Measurements from ENCODE around the gene OR5H6. TPM values are rescaled to one million over a fixed set of nuclear protein-coding genes. Genes with fewer than 3 reads are reported as not detected.

The OR5H6 gene
- total RNA-seq, 2 experiments from 2014 or later = not detected

GRCh38 chr3:98290916-98291315 lies 26.9 kb downstream of the OR5H6 start:
- DNase-seq = no peak
- intact Hi-C loops (cut with micrococcal nuclease) = no loop called here
- Mint-ChIP-seq H3K36me3 (ENCODE audit: low read depth) (no peaks in the 10 kb centered on the region), H3K27me3 (peaks cover 5% of the 10 kb centered on the region), H3K27ac (no peak overlapping the region), H3K4me1 (ENCODE audit: low read depth) (no peaks in the 10 kb centered on the region), H3K4me3 (no peak overlapping the region), H3K9me3 (no peaks in the 10 kb centered on the region)
- ChIA-PET POLR2A (no interaction called here), CTCF (no interaction called here)
- no peak for TF ChIP-seq CTCF (IDR thresholded peaks at IDR 0.05)
- ATAC-seq = no peak

DNA sequence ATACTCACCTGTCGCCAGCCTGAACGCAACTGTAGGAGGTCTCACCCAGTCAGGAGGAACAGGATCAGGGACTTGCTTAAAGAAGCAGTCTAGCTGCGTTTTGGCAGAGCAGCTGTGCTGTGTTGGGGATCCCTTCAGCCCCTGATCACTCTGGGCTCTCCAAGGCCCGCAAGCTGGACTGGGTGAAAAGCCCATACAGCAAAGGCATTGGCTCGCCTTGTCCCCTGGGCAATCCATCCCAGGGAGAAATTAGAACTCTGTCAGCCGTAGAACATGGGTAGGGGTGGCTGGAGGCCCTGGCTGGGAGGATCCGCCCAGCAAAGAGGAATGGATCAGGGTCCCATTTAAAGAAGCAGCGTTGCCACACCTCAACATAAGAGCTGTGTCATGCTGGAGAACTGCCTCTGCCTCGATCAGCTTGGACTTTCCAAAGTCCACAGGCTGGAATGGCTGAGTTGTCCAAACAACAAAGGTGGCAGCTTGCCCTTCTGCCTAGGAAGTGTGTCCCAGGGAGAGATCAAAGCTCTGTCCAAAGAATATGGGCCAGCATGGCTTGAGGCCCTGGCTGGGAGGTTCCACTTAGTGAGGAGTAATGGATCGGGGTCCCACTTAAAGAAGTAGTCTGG lies 27.4 kb downstream of the OR5H6 start:
- H3K27ac Mint-ChIP-seq = no peak overlapping the region
- H3K4me3 Mint-ChIP-seq = no peak overlapping the region
- H3K4me1 Mint-ChIP-seq (ENCODE audit: low read depth) = no peaks in the 10 kb centered on the region
- DNase-seq (no peak), ATAC-seq (no peak)
- no peak for TF ChIP-seq CTCF (IDR thresholded peaks at IDR 0.05)
- ChIA-PET POLR2A (no interaction called here), CTCF (interaction anchor here (1.2 kb wide), 1 partner anchor 52 kb away, joined by 3 read pairs; no protein-coding TSS in a partner anchor)
- H3K27me3 Mint-ChIP-seq = peaks cover 5% of the 10 kb centered on the region
- intact Hi-C loops (cut with micrococcal nuclease) = no loop called here
- H3K36me3 Mint-ChIP-seq (ENCODE audit: low read depth) = no peaks in the 10 kb centered on the region
- no peaks in the 10 kb centered on the region for H3K9me3 Mint-ChIP-seq

Other genes starting within 250 kb of the OR5H6 start
- gene GABRR3, start 228.9 kb upstream of the OR5H6 start, total RNA-seq = not detected
- not detected for gene OR5AC2, start 177.1 kb upstream of the OR5H6 start, total RNA-seq
- gene OR5H1, start 133.5 kb upstream of the OR5H6 start, total RNA-seq = not detected
- not detected for gene OR5H14, start 116.8 kb upstream of the OR5H6 start, total RNA-seq
- gene OR5H15, start 97.5 kb upstream of the OR5H6 start, total RNA-seq = not detected
- gene OR5H2, start 18.3 kb downstream of the OR5H6 start, total RNA-seq = not detected
- not detected for gene OR5K4, start 89.6 kb downstream of the OR5H6 start, total RNA-seq
- not detected for gene OR5K3, start 126.4 kb downstream of the OR5H6 start, total RNA-seq
- gene OR5K1, start 199.0 kb downstream of the OR5H6 start, total RNA-seq = not detected
- not detected for gene OR5K2, start 233.4 kb downstream of the OR5H6 start, total RNA-seq